LNCaP clone FGC (cell line): Measurements from ENCODE around the gene NPBWR2.

Experiments
- DNase-seq: peaks from one replicate; pipeline ENCODE4 v3.0.0-alpha.2; 2011; ENCODE audit warnings: low read depth
- H3K4me3 ChIP-seq: 2 replicates; pipeline ENCODE4 v1.5.1; 2011; ENCODE audit warnings: mild to moderate bottlenecking, low read depth, low read length, control low read depth
- CTCF ChIP-seq: IDR thresholded peaks from 2 replicates; pipeline ENCODE4 v1.5.1; 2012; ENCODE audit warnings: mild to moderate bottlenecking; ENCODE audit not compliant: control insufficient read depth, insufficient read depth; ENCODE audit errors: extremely low read depth

NPBWR2 gene

GRCh38 chr20:64142590-64142989 is 35.2 kb upstream of the NPBWR2 start:
- DNase-seq: no peak
- no peak for TF ChIP-seq CTCF
- H3K4me3 ChIP-seq: no peak overlapping the region

DNA sequence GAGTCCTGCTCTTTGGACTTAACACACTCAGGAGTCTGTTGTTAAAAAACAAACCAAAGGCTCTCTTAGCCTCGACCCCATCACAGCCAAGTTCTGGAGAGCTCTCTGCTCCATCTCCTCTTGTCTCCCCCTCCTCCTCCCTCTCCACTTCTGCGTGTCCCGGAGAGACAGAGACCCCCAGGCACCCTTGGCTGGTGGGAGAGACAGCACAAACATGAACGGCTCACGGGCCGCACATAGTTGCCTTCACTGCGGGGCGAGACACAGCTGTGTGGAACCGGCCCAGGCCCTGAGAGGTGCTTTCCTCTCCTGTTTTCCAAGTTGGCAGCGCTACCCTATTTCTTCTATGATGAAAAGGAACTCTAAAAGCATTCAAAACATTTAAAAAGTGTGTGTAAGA is 33.6 kb upstream of the NPBWR2 start:
- no peak for TF ChIP-seq CTCF
- no peak overlapping the region for H3K4me3 ChIP-seq
- no peak for DNase-seq

- DNase-seq: no peak
- TF ChIP-seq CTCF: no peak
- no peak overlapping the region for H3K4me3 ChIP-seq
Observed at GRCh38 chr20:64140061-64140931, 32.9 kb upstream of the NPBWR2 start.

- TF ChIP-seq CTCF: no peak
- H3K4me3 ChIP-seq: no peak overlapping the region
- no peak for DNase-seq
Observed at GRCh38 chr20:64139199-64140060, 32.1 kb upstream of the NPBWR2 start.

GRCh38 chr20:64138276-64138815 is 31.0 kb upstream of the NPBWR2 start:
- H3K4me3 ChIP-seq: no peak overlapping the region
- no peak for DNase-seq
- no peak for TF ChIP-seq CTCF

GRCh38 chr20:64137598-64138031 is 30.2 kb upstream of the NPBWR2 start:
- no peak overlapping the region for H3K4me3 ChIP-seq
- TF ChIP-seq CTCF: no peak
- no peak for DNase-seq
